SU-DHL-6 (cell line): Measurements from ENCODE around the gene AGAP1.

Source experiments
- EZH2phosphoT487 ChIP-seq: fragments of 200-600 bp; sonication (generic), shearing (Covaris generic); conservative IDR thresholded peaks from 2 replicates; pipeline ENCODE4 v1.6.1; 2018; ENCODE audit warnings: mild to moderate bottlenecking, antibody characterized with exemption, low read length, moderate library complexity, mixed read lengths
- TF ChIP-seq, protein P1 (sequence below): fragments of 200-600 bp; sonication (generic); IDR thresholded peaks from one replicate; pipeline ENCODE4 v1.5.1; 2017; ENCODE audit warnings: antibody characterized with exemption, mild to moderate bottlenecking, low read length, moderate library complexity; ENCODE audit not compliant: insufficient read depth, poor library complexity, severe bottlenecking

DNA sequence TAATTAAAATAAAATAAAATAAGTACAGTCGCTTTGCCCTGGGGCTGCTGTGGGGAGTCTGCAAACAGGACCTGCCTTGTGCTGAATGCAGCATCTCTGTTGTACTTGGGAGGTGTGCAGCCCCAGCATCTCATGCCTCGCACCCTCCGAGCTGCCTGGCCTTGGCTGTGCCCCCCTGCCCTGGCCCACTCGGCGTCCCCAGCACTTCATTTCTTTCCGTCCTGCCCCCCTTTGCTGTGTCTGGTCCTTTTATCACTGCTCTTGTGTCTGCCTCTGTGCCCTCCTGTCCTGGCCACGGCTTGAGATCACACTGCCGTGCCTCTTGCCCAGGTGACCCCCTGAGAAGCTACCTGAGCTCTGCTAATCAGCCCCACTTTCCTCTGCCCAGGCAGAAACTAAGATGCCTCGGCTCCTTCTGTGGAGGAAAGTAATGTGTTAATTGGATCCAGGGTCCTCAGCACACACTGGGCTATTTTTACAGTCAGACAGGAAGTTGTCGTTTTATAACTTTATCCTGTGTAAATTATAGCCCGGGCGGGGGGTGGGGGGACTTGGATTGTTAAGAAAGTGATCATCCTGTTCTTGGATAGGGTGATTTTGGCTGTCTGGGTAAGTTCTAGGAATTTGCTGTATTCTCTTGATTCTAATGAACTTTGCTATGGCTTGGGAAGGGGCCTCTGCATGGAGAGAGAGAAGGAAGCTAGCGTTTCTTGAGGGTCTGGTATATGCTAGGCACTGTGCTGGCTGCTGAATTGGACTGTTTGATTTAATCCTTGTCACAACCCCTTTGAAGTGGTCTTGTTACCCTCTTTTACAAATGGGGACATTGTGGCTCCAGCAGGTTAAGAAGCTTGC, 69.4 kb downstream of the AGAP1 start:
- TF ChIP-seq, protein P1, sequence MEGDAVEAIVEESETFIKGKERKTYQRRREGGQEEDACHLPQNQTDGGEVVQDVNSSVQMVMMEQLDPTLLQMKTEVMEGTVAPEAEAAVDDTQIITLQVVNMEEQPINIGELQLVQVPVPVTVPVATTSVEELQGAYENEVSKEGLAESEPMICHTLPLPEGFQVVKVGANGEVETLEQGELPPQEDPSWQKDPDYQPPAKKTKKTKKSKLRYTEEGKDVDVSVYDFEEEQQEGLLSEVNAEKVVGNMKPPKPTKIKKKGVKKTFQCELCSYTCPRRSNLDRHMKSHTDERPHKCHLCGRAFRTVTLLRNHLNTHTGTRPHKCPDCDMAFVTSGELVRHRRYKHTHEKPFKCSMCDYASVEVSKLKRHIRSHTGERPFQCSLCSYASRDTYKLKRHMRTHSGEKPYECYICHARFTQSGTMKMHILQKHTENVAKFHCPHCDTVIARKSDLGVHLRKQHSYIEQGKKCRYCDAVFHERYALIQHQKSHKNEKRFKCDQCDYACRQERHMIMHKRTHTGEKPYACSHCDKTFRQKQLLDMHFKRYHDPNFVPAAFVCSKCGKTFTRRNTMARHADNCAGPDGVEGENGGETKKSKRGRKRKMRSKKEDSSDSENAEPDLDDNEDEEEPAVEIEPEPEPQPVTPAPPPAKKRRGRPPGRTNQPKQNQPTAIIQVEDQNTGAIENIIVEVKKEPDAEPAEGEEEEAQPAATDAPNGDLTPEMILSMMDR, result no peak
- TF ChIP-seq EZH2phosphoT487, result no peak
